ENCODE data around the gene GRAP2.

DNA sequence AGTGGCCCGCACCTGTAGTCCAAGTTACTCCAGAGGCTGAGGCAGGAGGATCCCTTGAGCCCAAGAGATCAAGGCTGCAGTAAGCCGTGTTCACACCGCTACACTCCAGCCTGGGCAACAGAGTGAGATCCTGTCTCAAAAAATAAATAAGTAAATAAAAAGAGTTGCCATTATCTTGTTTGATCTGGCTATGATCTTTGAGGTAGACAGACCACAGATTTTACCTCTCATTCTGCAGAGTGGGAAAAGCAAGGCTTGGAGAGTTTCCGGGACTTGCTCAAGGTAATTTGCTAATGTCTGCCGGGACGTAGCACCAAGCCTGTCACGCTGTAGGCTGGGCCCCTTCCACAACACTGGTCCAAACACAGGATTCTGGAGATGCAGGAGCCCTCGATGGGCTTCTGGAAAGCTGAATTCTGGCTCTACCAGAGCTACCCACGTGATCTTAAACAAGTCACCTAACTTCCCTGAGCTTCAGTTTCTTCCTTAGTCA, 6.8 kb downstream of the GRAP2 start:
- no peak for TF ChIP-seq EZH2phosphoT487 (IDR thresholded peaks at IDR 0.05; ENCODE audit: borderline replicate concordance, low read length)
- TF ChIP-seq, protein P1, sequence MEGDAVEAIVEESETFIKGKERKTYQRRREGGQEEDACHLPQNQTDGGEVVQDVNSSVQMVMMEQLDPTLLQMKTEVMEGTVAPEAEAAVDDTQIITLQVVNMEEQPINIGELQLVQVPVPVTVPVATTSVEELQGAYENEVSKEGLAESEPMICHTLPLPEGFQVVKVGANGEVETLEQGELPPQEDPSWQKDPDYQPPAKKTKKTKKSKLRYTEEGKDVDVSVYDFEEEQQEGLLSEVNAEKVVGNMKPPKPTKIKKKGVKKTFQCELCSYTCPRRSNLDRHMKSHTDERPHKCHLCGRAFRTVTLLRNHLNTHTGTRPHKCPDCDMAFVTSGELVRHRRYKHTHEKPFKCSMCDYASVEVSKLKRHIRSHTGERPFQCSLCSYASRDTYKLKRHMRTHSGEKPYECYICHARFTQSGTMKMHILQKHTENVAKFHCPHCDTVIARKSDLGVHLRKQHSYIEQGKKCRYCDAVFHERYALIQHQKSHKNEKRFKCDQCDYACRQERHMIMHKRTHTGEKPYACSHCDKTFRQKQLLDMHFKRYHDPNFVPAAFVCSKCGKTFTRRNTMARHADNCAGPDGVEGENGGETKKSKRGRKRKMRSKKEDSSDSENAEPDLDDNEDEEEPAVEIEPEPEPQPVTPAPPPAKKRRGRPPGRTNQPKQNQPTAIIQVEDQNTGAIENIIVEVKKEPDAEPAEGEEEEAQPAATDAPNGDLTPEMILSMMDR (IDR thresholded peaks at IDR 0.05; ENCODE audit: low read depth, low read length, poor library complexity, severe bottlenecking), result no peak
